UCSD-AML1 (cell line): ENCODE data around the gene ATXN7.

Experiments
- DNase-seq: peaks from one replicate; lab custom pipeline; 2025; ENCODE audit not compliant: unreplicated experiment; lab: John Stamatoyannopoulos, UW

ATXN7 gene

GRCh38 chr3:63980019-63980418 lies 116.4 kb downstream of the ATXN7 start:
- DNase-seq, result no peak

GRCh38 chr3:63980830-63981498 lies 117.3 kb downstream of the ATXN7 start:
- no peak for DNase-seq

- no peak for DNase-seq
These were observed 118.3 kb downstream of the ATXN7 start for GRCh38 chr3:63981980-63982379.

GRCh38 chr3:63984391-63984790 lies 120.7 kb downstream of the ATXN7 start:
- DNase-seq, result no peak

- no peak for DNase-seq
These were observed 122.5 kb downstream of the ATXN7 start for GRCh38 chr3:63986146-63986545.

- no peak for DNase-seq
These were observed 123.2 kb downstream of the ATXN7 start for GRCh38 chr3:63986831-63987230.

GRCh38 chr3:63988943-63989342 lies 125.3 kb downstream of the ATXN7 start:
- DNase-seq, result no peak

GRCh38 chr3:63990204-63990603 lies 126.5 kb downstream of the ATXN7 start:
- DNase-seq, result no peak

GRCh38 chr3:63990733-63991132 lies 127.1 kb downstream of the ATXN7 start:
- DNase-seq, result no peak

GRCh38 chr3:63991666-63992065 lies 128.0 kb downstream of the ATXN7 start:
- no peak for DNase-seq

GRCh38 chr3:63992516-63993209 lies 129.0 kb downstream of the ATXN7 start:
- no peak for DNase-seq

GRCh38 chr3:63993653-63994079 lies 130.0 kb downstream of the ATXN7 start:
- peak; percentile 53 for DNase-seq

GRCh38 chr3:63995086-63995485 lies 131.4 kb downstream of the ATXN7 start:
- DNase-seq, result no peak

GRCh38 chr3:63998852-63999754 lies 135.4 kb downstream of the ATXN7 start:
- no peak for DNase-seq

- DNase-seq, result no peak
These were observed 136.9 kb downstream of the ATXN7 start for GRCh38 chr3:64000453-64001055.

GRCh38 chr3:64002233-64002632 lies 138.6 kb downstream of the ATXN7 start:
- DNase-seq, result no peak

GRCh38 chr3:64003589-64003988 lies 139.9 kb downstream of the ATXN7 start:
- DNase-seq, result no peak

GRCh38 chr3:64008017-64008416 lies 144.3 kb downstream of the ATXN7 start:
- no peak for DNase-seq

GRCh38 chr3:64008487-64009351 lies 145.1 kb downstream of the ATXN7 start:
- no peak for DNase-seq

GRCh38 chr3:64009528-64009927 lies 145.9 kb downstream of the ATXN7 start:
- no peak for DNase-seq
